PC-9 (cell line): ENCODE measurements around the gene CYTH3.

Experiments used
- EZH2 ChIP-seq: fragments of 200-600 bp; sonication (generic); IDR thresholded peaks from 2 replicates; pipeline ENCODE4 v1.8.0; 2017; ENCODE audit warnings: antibody characterized with exemption, low read depth
- TF ChIP-seq, protein P1 (sequence below): fragments of 200-600 bp; sonication (generic); conservative IDR thresholded peaks from 2 replicates; pipeline ENCODE4 v1.6.1; 2017; ENCODE audit warnings: mixed run types, antibody characterized with exemption, mild to moderate bottlenecking, moderate library complexity

DNA sequence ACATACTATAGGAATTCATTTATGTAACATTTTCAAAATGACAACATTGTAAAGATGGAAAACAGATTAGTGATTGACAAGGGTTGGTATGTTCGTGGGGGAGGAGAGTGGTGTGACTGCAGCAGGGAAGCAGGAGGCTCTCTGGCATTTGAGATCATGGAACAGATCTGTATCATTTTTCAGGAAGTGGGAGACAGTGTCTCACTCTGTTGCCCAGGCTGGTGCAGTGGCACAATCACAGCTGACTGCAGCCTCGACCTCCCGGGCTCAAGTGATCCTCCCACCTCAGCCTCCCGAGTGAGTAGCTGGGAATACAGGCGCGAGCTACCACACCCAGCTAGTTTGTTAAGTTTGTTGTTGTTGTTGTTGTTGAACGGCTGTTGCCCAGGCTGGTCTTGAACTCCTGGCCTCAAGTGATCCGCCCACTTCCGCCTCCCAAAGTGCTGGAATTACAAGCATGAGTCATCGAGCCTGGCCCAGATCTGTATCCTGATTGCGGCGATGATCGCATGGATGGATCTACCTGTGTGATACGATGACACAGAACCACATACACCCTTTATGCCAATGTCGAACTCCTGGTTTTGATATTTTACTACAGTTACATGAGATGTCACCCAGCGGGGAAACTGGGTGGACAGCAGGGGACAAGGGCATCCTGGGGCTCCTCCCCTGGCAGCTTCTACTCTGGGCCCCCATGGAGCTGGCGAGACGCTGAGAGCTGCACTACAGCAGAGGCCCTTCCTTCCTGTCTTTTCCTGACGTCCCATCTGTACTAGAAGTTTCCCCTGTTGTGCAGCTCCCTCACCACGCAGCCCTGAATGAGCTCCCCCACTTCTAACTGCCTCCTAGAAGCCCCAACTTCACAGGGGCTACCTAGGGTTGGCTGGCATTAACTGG lies 12.3 kb upstream of the CYTH3 start:
- TF ChIP-seq, protein P1, sequence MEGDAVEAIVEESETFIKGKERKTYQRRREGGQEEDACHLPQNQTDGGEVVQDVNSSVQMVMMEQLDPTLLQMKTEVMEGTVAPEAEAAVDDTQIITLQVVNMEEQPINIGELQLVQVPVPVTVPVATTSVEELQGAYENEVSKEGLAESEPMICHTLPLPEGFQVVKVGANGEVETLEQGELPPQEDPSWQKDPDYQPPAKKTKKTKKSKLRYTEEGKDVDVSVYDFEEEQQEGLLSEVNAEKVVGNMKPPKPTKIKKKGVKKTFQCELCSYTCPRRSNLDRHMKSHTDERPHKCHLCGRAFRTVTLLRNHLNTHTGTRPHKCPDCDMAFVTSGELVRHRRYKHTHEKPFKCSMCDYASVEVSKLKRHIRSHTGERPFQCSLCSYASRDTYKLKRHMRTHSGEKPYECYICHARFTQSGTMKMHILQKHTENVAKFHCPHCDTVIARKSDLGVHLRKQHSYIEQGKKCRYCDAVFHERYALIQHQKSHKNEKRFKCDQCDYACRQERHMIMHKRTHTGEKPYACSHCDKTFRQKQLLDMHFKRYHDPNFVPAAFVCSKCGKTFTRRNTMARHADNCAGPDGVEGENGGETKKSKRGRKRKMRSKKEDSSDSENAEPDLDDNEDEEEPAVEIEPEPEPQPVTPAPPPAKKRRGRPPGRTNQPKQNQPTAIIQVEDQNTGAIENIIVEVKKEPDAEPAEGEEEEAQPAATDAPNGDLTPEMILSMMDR, result no peak
- no peak for TF ChIP-seq EZH2
